CD8-positive, alpha-beta memory T cell (primary cell): ENCODE measurements around the gene RNF187. TPM values are rescaled to one million over a fixed set of nuclear protein-coding genes. Genes with fewer than 3 reads are reported as not detected.

Experiments used
- CTCF ChIA-PET: fragments of 350-600 bp; sonication (Branson Sonifier 250); formaldehyde crosslinking; loops from one replicate; lab custom pipeline; 2021; ENCODE audit warnings: antibody characterized with exemption; lab: Charles Lee
- POLR2A ChIA-PET: fragments of 350-600 bp; sonication (Branson Sonifier 250); formaldehyde crosslinking; loops from one replicate; lab custom pipeline; 2021; ENCODE audit warnings: antibody characterized with exemption; lab: Charles Lee
- DNase-seq, 5 donors: peaks; one replicate each; pipeline versions ENCODE4 v3.0.0 to v3.0.0-alpha.2; 2020 to 2022; ENCODE audit warnings: mixed read lengths in 1 of 5
- H3K27ac ChIP-seq: one replicate; pipeline ENCODE4 v1.7.0; 2013; ENCODE audit warnings: low read depth, mild to moderate bottlenecking, low read length, moderate library complexity
- H3K27me3 ChIP-seq: 2 replicates; pipeline ENCODE4 v1.7.0; 2013; ENCODE audit warnings: low read length, mild to moderate bottlenecking; ENCODE audit not compliant: insufficient read depth, poor library complexity, severe bottlenecking
- H3K36me3 ChIP-seq: 2 replicates; pipeline ENCODE4 v1.7.0; 2013; ENCODE audit warnings: mild to moderate bottlenecking, low read length, moderate library complexity; ENCODE audit not compliant: insufficient read depth
- H3K4me1 ChIP-seq: 2 replicates; pipeline ENCODE4 v1.7.0; 2013; ENCODE audit warnings: mild to moderate bottlenecking, low read length, moderate library complexity; ENCODE audit not compliant: insufficient read depth
- H3K4me3 ChIP-seq: 2 replicates; pipeline ENCODE4 v1.7.0; 2013; ENCODE audit warnings: mild to moderate bottlenecking, low read length
- H3K9me3 ChIP-seq: 2 replicates; pipeline ENCODE4 v1.7.0; 2013; ENCODE audit warnings: mild to moderate bottlenecking, low read length
- H3K27ac Mint-ChIP-seq, 8 donors: one replicate each; pipeline ENCODE4 v1.8.0; 2020 to 2021; ENCODE audit warnings: mixed read lengths in 8 of 8, mild to moderate bottlenecking in 6 of 8, inconsistent platforms in 3 of 8, moderate library complexity in 3 of 8
- H3K27me3 Mint-ChIP-seq, 2 donors: one replicate each; pipeline ENCODE4 v1.8.0; 2020 to 2021; ENCODE audit warnings: mixed read lengths in 2 of 2, mild to moderate bottlenecking in 1 of 2, moderate library complexity in 1 of 2
- H3K36me3 Mint-ChIP-seq, 3 donors: one replicate each; pipeline ENCODE4 v1.8.0; 2020 to 2021; ENCODE audit warnings: mixed read lengths in 3 of 3, inconsistent platforms in 1 of 3, mild to moderate bottlenecking in 1 of 3
- H3K4me1 Mint-ChIP-seq, 3 donors: one replicate each; pipeline ENCODE4 v1.8.0; 2020 to 2021; ENCODE audit warnings: mixed read lengths in 3 of 3, inconsistent platforms in 1 of 3, mild to moderate bottlenecking in 1 of 3
- H3K4me3 Mint-ChIP-seq, 7 donors: one replicate each; pipeline ENCODE4 v1.8.0; 2020 to 2021; ENCODE audit warnings: mixed read lengths in 7 of 7, mild to moderate bottlenecking in 6 of 7, moderate library complexity in 4 of 7, inconsistent platforms in 2 of 7
- H3K9me3 Mint-ChIP-seq, 5 donors: one replicate each; pipeline ENCODE4 v1.8.0; 2020 to 2022; ENCODE audit warnings: mixed read lengths in 5 of 5, mild to moderate bottlenecking in 3 of 5, moderate library complexity in 2 of 5, inconsistent platforms in 1 of 5
- polyA plus RNA-seq: library from polyadenylated mRNA; unstranded; fragments of 300-500 nt; fragmentation: Illumina TruSeq; gene quantifications from one replicate; pipeline ENCODE4 v1.2.3, GENCODE V29; 2021
- total RNA-seq, 2 experiments: library from RNA; stranded (reverse); gene quantifications; one replicate each; pipeline ENCODE4 v1.2.3, GENCODE V29; 2021

The RNF187 gene
- total and polyA plus RNA-seq, 3 experiments from 2014 or later = 56.7 to 129 (median 128) TPM

DNA sequence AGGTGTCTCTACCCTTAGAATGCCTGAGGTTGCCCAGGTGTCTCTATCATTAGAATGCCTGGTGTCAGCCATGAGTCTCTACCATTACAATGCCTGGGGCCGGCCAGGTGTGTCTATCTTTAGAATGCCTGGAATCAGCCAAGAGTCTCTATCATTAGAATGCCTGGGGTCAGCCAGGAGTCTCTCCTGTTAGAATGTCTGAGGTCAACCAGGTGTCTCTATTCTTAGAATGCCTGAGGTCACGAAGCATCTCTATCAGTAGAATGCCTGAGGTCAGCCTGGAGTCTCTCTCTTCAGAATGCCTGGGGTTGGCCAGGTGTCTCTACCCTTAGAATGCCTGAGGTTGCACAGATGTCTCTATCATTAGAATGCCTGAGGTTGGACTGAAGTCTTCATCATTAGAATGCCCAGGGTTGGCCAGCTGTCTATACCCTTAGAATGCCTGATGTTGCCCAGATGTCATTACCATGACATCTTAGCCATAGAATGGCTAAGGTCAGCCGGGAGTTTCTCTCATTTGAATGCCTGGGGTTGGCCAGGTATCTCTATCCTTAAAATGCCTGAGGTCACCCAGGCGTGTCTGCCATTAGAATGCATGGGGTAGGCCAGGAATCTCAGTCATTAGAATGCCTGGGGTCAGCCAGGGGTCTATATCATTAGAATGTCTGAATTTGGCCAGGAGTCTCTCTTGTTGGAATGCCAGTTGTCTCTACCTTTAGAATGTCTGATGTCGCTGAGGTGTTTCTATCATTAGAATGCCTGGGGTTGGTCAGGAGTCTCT is 44.0 kb downstream of the RNF187 start:
- no peaks in the 10 kb centered on the region for H3K36me3 ChIP-seq
- no peaks in the 10 kb centered on the region for H3K9me3 ChIP-seq
- H3K27me3 ChIP-seq = peaks cover 10% of the 10 kb centered on the region
- H3K4me1 ChIP-seq = no peaks in the 10 kb centered on the region
- ChIA-PET POLR2A (no interaction called here), CTCF (no interaction called here)
- no peak overlapping the region for H3K4me3 ChIP-seq
- no peak for DNase-seq
- Mint-ChIP-seq H3K9me3 (peaks cover 0 to 9% (median 5%) of the 10 kb centered on the region in 5 donors), H3K36me3 (peaks cover 0 to 19% (median 0%) of the 10 kb centered on the region in 3 donors), H3K4me1 (no peaks in the 10 kb centered on the region), H3K27me3 (peaks cover 56 to 87% of the 10 kb centered on the region in 2 donors), H3K27ac (no peak overlapping the region), H3K4me3 (no peak overlapping the region)
- no peak overlapping the region for H3K27ac ChIP-seq

DNA sequence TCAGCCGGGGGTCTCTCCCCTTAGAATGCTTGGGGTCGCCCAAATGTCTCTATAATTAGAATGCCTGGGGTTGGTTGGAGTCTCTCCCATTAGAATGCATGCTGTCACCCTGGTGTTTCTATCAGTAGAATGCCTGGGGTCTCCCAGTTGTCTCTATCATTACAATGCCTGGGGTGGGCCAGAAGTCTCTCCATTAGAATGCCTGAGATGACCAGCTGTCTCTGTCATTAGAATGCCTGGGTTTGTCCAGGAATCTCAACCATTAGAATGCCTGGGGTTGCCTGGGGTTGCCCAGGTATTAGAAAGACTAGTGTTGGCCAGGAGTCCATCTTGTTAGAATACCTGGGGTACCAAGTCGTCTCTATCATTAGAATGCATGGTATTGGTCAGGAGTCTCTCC is 51.6 kb downstream of the RNF187 start:
- Histone ChIP-seq H3K4me3 (no peak overlapping the region), H3K9me3 (no peaks in the 10 kb centered on the region), H3K27ac (no peak overlapping the region), H3K4me1 (no peaks in the 10 kb centered on the region), H3K27me3 (peaks cover 3% of the 10 kb centered on the region), H3K36me3 (no peaks in the 10 kb centered on the region)
- Mint-ChIP-seq H3K36me3 (peaks cover 0 to 13% (median 0%) of the 10 kb centered on the region in 3 donors), H3K27ac (no peak overlapping the region), H3K9me3 (peaks cover 0 to 21% (median 16%) of the 10 kb centered on the region in 5 donors), H3K4me3 (no peak overlapping the region), H3K4me1 (no peaks in the 10 kb centered on the region), H3K27me3 (peaks cover 31 to 60% of the 10 kb centered on the region in 2 donors)
- ChIA-PET POLR2A (no interaction called here), CTCF (no interaction called here)
- no peak for DNase-seq

DNA sequence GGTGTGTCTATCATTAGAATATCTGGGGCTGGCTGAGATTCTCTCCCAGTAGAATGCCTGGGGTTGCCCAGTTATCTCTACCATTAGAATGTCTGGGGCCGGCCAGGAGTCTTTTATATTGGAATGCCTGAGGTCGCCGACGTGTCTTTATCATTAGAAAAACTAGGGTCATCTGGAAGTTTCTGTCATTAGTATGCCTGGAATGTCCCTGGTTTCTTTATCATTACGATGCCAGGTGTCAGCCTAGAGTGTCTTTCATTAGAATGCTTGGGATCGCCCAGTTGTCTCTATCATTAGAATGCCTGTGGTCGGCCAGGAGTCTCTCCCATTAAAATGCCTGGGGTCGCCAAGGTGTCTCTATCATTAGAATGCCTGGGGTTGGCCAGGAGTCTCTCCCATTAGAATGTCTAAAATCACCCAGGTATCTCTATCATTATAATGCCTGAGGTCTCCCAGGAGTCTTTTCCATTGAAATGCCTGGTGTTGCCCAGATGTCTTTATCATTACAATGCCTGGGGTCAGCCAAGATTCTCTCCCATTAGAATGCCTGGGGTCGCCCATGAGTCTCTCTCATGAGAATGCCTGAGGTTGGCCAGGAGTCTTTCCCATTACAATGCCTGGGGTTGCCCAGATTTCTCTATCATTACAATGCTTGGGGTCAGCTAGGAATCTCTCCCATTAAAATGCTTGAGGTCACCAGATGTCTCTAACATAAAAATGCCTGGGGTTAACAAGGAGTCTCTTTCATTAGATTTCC is 53.2 kb downstream of the RNF187 start:
- H3K27me3 Mint-ChIP-seq = peaks cover 29 to 51% of the 10 kb centered on the region in 2 donors
- H3K4me3 Mint-ChIP-seq = no peak overlapping the region
- DNase-seq = no peak
- H3K36me3 Mint-ChIP-seq = peaks cover 0 to 13% (median 0%) of the 10 kb centered on the region in 3 donors
- no peaks in the 10 kb centered on the region for H3K9me3 ChIP-seq
- ChIA-PET POLR2A (no interaction called here), CTCF (no interaction called here)
- no peak overlapping the region for H3K27ac Mint-ChIP-seq
- H3K27me3 ChIP-seq = peaks cover 3% of the 10 kb centered on the region
- peaks cover 0 to 21% (median 16%) of the 10 kb centered on the region in 5 donors for H3K9me3 Mint-ChIP-seq
- H3K4me3 ChIP-seq = no peak overlapping the region
- no peaks in the 10 kb centered on the region for H3K4me1 Mint-ChIP-seq
- no peak overlapping the region for H3K27ac ChIP-seq
- no peaks in the 10 kb centered on the region for H3K4me1 ChIP-seq
- no peaks in the 10 kb centered on the region for H3K36me3 ChIP-seq

DNA sequence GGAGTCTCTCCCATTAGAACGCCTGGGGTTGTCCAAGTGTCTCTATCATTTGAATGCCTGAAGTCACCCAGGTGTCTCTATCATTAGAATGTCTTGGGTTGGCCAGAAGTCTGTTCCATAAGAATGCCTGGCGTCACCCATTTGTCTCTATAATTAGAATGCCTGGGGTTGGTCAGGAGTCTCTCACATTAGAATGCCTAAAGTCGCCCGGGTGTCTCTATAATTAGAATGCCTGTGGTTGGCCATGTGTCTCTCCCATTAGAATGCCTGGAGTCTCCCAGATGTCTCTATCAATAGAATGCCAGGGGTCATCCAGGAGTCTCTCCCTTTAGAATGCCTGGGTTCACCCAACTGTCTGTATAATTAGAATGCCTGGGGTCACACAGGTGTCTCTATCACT is 54.5 kb downstream of the RNF187 start:
- Mint-ChIP-seq H3K9me3 (peaks cover 0 to 13% (median 7%) of the 10 kb centered on the region in 5 donors), H3K36me3 (peaks cover 0 to under 1% (median 0%) of the 10 kb centered on the region in 3 donors), H3K4me1 (no peaks in the 10 kb centered on the region), H3K27ac (no peak overlapping the region), H3K27me3 (peaks cover 18 to 41% of the 10 kb centered on the region in 2 donors), H3K4me3 (no peak overlapping the region)
- no peaks in the 10 kb centered on the region for H3K4me1 ChIP-seq
- no peaks in the 10 kb centered on the region for H3K9me3 ChIP-seq
- no peak overlapping the region for H3K4me3 ChIP-seq
- ChIA-PET POLR2A (no interaction called here), CTCF (no interaction called here)
- no peak for DNase-seq
- peaks cover 3% of the 10 kb centered on the region for H3K27me3 ChIP-seq
- H3K27ac ChIP-seq = no peak overlapping the region
- H3K36me3 ChIP-seq = no peaks in the 10 kb centered on the region

DNA sequence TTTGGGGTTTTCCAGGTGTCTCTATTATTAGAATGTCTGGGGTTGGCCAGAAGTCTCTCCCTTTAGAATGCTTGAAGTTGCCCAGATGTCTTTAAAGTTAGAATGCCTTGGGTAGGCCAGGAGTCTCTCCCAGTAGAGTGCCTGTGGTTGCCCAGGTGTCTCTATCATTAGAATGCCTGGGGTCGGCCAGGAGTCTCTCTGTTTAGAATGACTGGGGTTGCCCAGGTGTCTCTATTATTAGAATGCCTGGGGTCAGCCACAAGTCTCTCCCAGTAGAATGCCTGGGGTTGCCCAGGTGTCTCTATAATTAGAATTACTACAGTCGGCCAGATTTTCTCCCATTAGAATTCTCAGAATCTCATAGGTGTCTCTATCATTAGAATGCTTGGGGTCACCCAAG is 55.2 kb downstream of the RNF187 start:
- Mint-ChIP-seq H3K27ac (no peak overlapping the region), H3K36me3 (no peaks in the 10 kb centered on the region), H3K4me3 (no peak overlapping the region), H3K4me1 (no peaks in the 10 kb centered on the region), H3K9me3 (peaks cover 0 to 6% (median 3%) of the 10 kb centered on the region in 5 donors), H3K27me3 (peaks cover 15 to 35% of the 10 kb centered on the region in 2 donors)
- Histone ChIP-seq H3K4me1 (no peaks in the 10 kb centered on the region), H3K36me3 (no peaks in the 10 kb centered on the region), H3K9me3 (no peaks in the 10 kb centered on the region), H3K27ac (no peak overlapping the region), H3K4me3 (no peak overlapping the region), H3K27me3 (peaks cover 3% of the 10 kb centered on the region)
- ChIA-PET POLR2A (no interaction called here), CTCF (no interaction called here)
- no peak for DNase-seq

DNA sequence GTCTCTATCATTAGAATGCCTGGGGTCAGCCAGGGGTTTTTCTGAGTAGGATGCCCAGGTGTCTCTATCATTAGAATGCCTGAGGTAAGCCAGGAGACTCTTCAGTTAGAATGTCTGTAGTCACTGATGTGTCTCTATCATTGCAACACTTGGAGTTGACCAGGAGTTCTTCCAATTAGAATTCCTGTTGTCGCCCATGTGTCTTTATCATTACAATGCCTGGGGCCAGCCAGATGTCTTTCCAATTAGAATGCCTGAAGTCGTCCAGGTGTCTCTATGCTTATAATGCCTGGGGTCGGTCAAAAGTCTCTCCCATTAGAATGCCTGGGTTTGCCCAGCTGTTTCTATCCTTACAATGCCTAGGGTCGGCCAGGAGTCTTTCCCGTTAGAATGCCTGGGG is 55.8 kb downstream of the RNF187 start:
- H3K27me3 Mint-ChIP-seq = peaks cover 14 to 32% of the 10 kb centered on the region in 2 donors
- no peaks in the 10 kb centered on the region for H3K36me3 Mint-ChIP-seq
- no peaks in the 10 kb centered on the region for H3K9me3 ChIP-seq
- peaks cover 3% of the 10 kb centered on the region for H3K27me3 ChIP-seq
- H3K27ac Mint-ChIP-seq = no peak overlapping the region
- no peak overlapping the region for H3K27ac ChIP-seq
- CTCF ChIA-PET = no interaction called here
- POLR2A ChIA-PET = no interaction called here
- H3K4me3 ChIP-seq = no peak overlapping the region
- DNase-seq = no peak
- H3K4me1 Mint-ChIP-seq = no peaks in the 10 kb centered on the region
- H3K4me1 ChIP-seq = no peaks in the 10 kb centered on the region
- peaks cover 0 to 4% (median 0%) of the 10 kb centered on the region in 5 donors for H3K9me3 Mint-ChIP-seq
- no peak overlapping the region for H3K4me3 Mint-ChIP-seq
- no peaks in the 10 kb centered on the region for H3K36me3 ChIP-seq

DNA sequence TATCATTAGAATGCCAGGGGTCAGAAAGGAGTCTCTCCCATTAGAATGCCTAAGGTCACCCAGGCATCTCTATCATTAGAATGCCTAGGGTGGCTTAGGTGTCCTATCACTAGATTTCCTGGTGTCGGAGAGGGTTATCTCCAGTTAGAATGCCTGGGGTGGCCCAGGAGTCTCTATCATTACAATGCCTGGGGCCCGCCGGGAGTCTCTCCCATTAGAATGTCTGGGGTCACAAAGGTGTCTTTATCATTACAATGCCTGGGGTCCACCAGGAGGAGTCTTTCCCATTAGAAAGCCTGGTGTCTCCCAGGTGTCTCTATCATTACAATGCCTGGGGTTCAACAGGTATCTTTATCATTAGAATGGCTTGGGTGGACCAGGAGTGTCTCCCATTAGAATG is 56.2 kb downstream of the RNF187 start:
- no peaks in the 10 kb centered on the region for H3K9me3 ChIP-seq
- H3K4me1 Mint-ChIP-seq = no peaks in the 10 kb centered on the region
- H3K27me3 Mint-ChIP-seq = peaks cover 18 to 28% of the 10 kb centered on the region in 2 donors
- no peaks in the 10 kb centered on the region for H3K4me1 ChIP-seq
- POLR2A ChIA-PET = no interaction called here
- H3K4me3 ChIP-seq = no peak overlapping the region
- no peak overlapping the region for H3K27ac ChIP-seq
- H3K4me3 Mint-ChIP-seq = no peak overlapping the region
- H3K36me3 Mint-ChIP-seq = no peaks in the 10 kb centered on the region
- DNase-seq = no peak
- no peaks in the 10 kb centered on the region for H3K36me3 ChIP-seq
- CTCF ChIA-PET = no interaction called here
- peaks cover 3% of the 10 kb centered on the region for H3K27me3 ChIP-seq
- peaks cover 0 to under 1% (median 0%) of the 10 kb centered on the region in 5 donors for H3K9me3 Mint-ChIP-seq
- H3K27ac Mint-ChIP-seq = no peak overlapping the region
